T1000 (cell line): Measurements from ENCODE around the gene SPATA13.
A peak's percentile ranks its signal among the peaks of the same experiment; 100 is the strongest.
"Not testable (repeated sequence)": the region's sequence is repeated elsewhere in the genome, so short reads cannot be mapped to it uniquely, and the experiment has no call there.

Source experiments
- DNase-seq: peaks from one replicate; lab custom pipeline; 2025; ENCODE audit warnings: mixed read lengths; lab: John Stamatoyannopoulos, UW

SPATA13 gene

DNA sequence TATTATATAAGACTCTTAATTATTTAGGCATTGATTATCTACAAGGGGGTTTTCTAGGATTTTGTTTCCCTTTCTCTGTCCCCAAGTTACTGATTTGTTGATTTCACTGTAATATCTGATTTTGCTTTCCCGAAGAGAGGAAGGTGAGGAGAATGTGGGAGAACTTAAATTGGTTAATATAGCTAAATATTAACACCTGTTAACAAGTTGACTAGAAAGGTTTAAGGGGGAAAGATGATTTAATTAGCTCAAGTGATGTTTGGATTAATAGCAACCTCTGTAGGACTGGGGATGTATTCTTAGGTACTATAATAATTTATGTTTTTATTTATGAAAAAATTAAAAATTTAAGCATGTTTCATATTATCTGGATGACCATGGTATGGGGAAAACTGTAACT lies 35.1 kb downstream of the SPATA13 start:
- DNase-seq, result no peak

DNA sequence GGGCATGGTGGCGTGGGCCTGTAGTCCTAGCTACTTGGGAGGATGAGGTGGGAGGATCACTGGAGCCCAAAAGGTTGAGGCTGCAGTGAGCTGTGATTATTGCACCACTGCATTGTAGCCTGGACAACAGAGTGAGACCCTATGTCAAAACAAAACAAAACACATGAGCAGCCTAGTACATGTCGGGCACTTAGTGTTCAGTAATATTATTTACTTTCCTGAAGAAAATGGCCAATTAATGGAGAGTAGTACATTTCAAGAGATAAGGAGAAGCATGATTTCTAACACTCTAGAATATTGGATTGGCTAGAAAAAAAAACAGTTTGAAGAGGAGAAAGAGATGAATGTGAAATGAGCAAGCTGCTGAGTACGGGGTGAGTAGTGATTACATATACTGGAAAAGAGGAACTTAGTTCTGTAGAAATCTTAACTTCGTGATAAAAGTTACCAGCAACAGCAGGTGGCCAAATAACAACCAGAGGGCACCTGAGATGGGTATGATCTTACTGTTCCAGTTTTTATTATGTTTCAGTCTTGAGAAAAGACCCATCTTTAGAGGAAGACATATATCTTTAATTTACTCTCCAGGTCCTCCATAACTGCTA lies 36.2 kb downstream of the SPATA13 start:
- no peak for DNase-seq

DNA sequence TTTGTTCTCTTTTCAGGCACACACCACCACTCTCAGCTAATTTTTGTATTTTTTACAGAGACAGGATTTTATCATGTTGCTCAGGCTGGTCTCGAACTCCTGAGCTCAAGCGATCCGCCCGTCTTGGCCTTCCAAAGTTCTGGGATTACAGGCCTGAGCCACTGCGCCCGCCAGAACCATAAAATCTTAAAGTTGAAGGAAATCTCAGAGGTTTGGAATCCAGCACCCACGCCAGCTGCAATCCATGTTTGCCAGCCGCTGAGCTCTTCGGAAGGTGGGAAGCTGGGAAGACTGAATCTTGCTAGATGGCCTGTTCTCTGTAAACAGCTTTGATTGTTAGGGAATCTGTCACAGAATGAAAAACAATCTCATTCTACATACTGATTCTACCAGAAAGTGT lies 38.5 kb downstream of the SPATA13 start:
- no peak for DNase-seq

DNA sequence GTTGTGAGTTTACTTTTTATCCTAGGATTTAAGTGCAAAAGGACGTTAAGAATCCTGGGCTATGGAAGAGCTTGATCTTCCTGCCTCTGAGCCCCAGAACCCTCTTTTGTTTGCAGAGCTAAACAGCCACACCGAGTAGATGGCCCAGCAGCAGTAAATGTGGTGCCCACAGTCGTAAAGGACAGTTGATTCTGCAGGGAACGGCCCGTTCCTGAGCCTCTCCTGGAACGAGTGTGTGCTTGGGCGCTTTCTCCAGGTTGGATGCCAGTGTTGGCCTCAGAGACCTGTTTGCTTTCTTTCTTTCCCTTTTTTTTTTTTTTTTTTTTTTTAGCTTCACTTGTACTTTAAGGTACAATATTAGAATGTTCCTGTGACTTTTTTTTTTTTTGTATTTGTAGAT lies 41.7 kb downstream of the SPATA13 start:
- no peak for DNase-seq

DNA sequence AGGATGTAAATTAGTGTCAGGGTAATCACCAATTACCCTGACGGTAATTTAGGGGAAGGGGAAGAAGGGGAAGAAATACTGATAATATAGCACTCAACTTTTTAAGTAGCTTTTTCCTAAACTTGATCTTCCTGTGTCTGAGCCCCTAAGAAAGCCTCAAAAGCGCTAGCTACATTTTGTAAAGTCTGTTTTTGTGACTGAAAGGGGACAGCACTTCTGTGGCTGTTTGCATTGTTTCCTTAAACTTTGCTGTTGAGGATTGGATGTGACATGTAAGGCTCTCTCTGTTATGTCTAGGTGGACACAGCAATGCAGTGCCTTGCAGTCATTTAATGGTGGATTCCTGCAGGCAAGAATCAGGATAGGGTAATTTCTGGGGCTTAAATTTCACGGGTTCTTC lies 42.8 kb downstream of the SPATA13 start:
- no peak for DNase-seq

DNA sequence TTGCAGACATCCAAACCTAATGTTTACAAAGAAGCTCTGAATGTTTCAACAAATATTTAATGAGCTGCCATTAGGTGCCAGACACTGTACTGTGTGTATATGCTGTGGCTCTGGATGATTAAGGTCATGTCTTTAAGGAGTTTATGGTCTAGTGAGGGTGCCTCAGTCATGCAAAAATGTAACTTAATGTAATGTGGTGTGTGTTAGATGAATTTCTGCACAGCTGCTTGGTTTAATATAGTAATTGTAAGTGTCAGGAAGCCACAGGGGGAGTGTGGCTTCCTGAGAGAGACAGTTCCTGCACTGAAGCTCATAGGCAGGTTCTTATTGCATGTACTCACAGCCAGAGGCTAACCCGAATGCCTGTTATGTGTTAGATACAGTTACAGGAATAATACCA lies 43.3 kb downstream of the SPATA13 start:
- DNase-seq, result no peak

DNA sequence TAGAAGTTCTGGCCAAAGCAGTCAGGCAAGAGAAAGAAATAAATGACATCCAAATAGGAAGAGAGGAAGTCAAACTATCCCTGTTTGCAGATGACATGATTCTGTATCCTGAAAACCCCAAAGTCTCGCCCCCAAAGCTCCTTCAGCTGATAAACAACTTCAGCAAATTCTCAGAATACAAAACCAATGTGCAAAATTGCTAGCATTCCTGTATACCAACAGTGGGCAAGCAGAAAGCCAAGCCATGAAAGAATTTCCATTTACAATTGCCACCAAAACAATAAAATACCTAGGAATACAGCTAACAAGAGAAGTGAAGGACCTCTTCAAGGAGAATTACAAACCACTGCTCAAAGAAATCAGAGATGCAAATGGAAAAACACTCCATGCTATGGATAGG lies 44.6 kb downstream of the SPATA13 start:
- DNase-seq, result not testable (repeated sequence)

DNA sequence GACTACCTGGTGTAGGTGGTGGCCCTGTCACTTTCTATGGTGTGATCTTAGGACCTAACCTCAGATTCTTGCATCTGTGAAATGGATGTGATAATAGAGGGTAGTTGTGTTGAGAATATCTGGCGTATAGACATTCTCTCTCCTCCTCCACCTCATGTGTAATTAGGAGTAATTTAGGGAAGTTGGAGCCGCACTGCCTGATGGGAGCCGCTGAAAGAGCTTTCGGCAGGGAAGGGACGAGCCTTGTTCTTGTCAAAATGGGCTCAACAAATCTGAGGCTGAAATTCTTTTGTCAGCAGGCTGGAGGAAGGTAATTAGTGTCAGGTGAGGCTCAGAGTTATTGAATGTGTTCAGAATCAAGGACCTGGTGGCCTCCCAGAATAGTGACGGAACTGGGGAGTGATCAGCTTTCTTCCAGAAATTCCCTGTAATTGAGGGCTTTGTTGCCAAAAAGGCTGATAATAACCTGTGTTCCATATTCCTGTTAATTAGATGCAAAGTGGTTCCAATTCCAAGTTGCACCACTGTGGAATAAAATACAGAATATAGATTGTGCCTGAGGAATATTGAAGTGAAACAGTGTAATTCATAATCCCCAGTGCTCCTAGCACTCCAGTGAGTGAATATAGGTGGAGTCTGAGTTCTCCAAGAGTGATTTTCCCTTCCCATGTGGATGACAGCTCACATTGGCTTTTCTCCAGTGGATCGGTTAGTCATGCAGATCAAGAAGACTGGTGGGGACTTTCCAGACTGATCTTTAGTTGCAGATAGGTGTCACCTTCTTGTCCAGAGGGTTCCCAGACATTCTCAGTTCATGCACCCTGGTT lies 47.5 kb downstream of the SPATA13 start:
- DNase-seq, result peak; percentile 19

DNA sequence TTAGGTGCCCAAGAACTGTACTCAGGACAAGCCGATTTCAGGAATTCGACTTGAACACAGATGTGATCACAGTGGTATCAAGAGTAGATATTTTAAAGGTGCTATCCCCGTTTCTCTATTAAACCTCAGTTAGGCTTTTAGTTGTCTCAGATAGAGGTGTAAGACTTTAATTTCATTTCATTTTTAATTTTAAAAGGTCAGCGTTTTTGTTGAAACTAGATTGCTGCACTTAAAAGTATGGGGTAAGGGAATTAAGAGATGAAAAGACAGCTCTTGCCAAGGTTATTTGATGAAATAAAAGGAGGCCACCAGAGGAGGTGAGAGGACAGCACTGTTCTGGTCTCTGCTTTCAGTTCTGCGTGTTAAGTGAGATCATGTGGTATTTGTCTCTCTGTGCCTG lies 48.6 kb downstream of the SPATA13 start:
- DNase-seq, result no peak

DNA sequence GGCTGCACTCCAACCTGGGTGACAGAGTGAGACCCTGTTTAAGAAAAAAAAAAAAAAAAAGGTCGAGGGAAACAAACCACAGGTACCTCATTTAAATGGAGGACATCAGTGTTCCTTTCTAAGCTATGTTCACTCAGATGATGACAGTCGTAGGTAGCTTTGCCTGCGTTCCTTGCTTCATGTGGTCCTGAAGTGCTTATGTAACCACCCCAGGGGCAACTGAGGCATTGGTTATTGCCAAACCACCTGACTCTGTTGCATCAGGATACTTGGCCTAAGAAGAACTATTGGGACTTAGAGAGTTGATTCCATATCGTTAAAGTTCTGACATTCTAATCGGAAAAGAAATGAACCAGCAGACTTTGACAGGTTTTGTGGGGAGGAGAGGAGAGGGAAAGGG lies 51.7 kb downstream of the SPATA13 start:
- DNase-seq, result no peak

DNA sequence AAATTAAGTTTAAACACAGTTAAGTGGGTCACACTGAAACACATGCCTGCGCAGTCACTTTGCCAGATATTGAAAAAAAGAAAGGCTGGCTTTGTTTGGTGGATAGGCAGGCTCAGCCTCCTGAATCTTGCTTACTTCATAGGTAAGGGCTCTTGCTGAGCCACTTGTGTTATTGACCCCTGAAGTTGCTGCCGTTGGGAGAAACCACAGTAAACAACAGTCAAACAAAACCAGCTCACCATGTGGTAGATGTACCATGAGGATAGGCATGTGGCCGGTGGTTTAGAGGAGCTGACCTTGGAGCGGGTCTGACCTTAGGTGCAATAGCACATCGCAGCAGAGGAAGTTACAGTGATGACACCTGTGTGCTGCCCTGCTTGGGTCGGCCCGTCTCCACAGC lies 52.2 kb downstream of the SPATA13 start:
- DNase-seq, result no peak

DNA sequence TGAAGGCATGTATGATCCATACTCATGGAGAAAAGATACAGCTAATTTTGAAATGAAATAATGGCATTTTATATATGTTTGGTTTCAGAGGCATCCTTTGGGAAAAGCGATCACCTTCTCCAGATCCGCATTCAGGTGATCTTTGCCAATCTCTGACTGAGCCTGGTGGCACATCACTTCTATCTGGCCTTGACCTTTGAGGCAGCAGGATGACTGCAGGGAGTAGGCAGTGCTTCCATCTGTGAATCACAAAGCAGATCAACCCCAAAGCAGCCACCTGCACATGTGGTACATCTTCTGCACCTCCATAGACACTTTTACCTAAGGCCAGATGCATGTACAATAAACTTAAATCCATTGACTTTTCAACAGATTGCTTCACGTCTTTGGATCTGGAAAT lies 53.4 kb downstream of the SPATA13 start:
- no peak for DNase-seq

DNA sequence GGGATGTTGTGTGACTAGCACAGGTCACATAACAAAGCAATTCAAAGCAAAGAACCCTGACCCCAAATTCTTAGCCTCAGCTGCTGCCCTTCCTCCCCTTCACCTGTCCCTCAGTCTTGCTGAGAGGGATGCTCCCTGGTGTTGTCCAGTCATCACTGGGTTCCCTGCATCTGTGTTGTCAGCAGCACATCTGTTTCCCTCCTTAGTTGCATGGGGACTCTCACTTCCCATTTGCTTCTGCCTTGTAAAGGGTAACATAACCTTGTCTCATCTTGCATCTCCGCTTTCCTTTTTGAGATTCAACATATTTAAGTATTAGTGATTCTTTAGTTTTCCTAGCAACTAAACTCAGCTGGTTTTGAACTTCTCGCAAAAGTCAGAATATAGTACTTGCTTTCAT lies 54.0 kb downstream of the SPATA13 start:
- DNase-seq, result no peak

DNA sequence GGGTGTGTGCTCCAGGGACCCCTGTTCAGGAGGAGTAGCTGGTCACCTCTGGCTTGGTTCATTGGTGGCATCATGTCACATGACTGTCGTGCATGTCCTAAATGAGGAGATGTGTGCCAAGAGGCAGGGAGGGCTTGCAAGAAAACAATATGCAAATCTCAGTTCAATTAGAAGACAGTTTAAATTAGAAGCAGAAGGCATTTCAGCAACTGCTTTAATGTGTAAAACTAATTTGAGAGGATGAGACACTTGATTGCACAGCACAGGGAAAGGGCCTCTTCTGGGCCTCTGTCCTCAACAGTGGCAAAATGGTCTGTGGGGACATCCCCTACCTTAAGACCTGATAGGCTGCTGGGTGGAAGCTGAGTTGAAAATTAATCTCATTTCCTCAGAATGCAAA lies 54.6 kb downstream of the SPATA13 start:
- DNase-seq, result no peak

DNA sequence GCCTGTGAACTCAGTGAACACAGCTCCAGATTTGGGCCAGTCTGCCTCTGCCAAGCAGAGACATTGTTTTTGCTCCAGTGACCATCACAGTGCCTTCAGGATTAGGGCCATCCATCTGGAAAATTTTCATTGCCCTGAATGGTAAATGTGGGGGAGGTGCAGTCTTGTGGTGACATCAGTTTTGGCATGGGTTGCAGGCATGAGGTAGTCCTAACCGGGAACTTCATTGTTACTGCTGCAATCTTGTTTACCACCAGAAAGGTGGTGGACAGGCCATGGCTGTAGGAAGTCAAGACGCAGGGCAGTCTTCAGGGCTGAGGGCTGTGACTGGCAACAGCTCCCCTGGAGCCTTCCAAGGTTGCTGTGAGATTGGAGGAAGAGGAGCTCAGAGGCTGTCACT lies 55.2 kb downstream of the SPATA13 start:
- no peak for DNase-seq

DNA sequence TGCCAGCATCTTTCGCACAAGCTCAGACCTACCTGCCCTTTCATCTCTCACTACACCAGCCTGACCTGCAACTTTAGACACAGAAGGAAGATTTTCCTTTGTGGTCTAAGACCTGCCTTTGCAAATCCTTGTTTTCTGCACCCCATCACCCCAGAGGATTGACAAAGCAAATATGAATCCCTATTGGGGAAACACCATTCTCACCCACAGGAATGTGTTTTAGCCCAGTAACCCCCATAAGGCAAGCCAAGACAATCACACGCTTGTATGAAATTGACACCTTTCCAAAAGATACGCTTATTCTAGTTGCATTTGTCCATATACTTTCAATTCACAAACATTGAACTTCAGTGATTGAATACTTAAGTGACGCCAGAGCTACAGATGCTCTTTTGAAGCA lies 55.7 kb downstream of the SPATA13 start:
- no peak for DNase-seq

DNA sequence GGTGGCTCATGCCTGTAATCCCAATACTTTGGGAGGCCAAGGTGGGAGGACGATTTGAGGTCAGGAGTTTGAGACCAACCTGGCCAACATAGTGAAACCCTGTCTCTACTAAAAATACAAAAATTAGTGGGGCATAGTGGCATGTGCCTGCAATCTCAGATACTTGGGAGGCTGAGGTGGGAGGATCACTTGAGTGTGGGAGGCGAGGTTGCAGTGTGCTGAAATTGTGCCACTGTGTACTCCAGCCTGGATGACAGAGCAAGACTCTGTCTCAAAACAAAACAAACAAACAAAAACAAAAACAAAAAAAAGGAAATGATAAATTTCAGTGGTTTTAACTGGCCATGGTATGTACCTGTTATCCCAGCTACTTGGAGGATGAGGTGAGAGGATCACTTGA lies 56.3 kb downstream of the SPATA13 start:
- DNase-seq, result not testable (repeated sequence)

DNA sequence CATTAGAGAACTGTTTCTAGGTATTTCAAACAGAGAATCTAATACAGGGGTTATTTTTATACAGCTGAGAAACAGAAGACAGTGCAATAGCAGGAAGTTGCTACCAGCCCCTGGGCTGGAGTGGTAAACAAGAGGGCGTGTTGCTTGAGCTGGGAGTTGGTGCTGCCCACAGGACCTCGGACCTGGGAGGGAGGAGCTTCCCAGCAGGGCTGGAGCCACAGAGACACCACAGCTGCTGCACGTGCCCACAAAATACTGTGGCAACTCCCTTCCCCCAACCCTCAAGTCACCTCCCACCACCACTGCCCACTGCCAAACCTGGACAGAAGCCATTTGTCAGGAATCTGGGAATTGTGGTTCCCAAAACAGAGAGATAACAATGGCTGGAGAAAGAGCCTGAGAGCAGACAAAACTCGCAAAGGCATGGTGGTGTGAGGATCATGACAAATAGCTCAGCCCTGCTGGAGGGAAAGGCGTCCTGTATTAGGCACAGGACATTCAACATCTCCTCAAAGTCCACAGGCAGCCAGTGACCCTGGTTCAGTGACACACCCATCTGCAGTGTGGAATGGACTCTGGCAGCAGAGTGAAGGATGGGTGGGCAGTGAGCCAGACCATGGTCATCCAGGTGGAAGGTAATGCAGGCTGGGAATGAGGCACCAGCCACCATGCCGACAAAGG lies 57.2 kb downstream of the SPATA13 start:
- DNase-seq, result no peak

DNA sequence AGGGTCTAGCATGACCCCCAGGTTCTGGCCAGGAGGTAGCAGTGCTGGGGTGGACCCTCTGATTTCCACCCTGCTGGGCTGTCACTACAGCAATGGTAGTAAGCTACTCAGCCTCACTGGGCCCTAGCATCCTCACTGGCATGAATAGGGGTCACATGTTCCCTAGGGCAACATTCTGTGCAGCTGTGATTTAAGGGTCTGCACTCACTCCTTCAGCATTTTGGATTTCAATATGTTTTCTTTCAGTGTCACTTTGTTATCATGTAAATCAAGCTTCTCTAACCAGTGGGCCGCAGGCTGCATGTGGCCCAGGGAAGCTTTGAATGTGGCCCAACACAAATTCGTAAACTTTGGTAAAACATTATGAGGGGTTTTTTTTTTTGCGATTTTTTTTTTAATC lies 57.8 kb downstream of the SPATA13 start:
- no peak for DNase-seq

DNA sequence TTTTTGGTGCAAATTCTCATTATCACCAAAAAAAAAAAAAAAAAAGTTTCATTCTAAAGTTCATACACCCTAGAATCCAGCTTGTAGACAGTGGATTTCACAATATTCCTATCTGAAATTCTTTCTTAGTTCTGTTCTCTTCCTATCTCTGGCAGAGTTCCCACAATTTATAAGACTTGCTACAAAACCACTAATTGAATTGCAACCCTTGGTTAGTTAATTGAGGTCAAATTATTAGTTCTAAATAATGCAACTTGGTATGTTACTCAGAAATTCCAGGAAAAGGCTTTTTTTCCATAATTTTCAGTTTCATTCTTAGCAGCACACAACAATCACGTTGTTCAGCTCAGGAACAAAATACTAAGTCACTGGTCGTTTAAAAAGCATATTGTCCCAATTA lies 58.5 kb downstream of the SPATA13 start:
- DNase-seq, result no peak

DNA sequence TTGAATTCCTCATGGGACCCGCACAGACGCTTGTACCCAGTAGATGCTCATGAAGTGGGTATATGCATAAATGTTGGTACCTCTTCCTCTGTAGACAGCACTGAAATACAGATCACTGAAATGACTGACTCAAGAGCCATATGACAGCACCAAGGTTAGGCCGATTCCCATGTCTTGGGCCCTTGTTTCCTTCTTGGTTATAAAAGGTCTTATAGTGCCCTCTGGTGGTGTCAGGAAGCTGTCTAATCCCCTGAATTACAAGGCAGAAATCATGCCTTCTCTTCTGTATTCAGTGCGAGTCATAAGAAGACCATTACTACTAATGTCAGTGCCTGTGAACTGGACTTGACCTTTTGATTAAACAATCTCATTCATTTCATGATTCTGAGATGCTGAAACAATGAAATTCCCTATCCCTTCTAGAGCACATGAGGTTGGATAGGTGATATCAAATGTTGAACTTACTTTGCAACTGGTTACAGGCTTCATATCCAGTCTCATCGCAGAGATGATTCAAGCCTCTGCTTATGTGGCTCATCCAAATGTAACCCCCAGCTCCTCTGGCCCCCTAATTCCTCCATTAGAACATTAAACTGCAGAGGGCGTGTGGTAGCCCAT lies 59.7 kb downstream of the SPATA13 start:
- DNase-seq, result no peak

DNA sequence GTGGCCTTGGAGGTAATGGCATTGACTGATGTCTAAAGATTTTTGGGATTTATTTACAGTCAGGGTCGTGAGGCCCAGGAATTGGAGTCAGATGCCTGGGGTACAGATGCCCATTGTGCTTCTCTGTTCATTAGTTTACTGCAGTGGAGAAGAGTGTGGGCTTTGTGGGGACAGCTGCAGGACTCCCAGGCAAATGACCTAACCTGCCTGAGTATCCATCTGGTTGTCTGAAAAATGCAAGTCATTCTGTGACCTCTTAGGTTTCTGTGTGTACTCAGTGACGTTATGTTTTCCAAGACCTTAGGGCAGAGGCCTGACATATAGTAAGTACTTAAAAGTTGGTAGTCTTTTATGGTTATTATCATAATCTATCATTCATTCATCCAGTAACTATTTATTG lies 60.5 kb downstream of the SPATA13 start:
- no peak for DNase-seq

DNA sequence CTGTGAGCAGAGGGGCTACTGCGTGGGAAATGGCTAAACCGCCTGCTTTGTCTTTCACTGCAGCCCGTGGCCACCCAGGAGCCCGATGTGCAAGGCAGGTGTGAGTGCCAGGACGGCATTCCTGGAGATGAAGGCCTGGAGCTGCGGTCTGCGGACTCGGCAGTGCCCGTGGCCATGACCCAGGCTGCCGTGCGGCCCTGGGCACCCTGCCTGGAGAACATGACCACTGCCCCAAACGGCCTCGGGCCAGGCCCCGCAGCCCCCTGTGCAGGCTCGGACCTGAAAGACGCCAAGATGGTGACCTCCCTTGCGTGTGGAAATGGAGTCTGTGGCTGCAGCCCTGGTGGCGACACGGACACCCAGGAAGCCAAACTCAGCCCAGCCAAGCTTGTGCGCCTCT lies 62.2 kb downstream of the SPATA13 start:
- no peak for DNase-seq
